GM12878 (cell line): Measurements from ENCODE around the gene GDA. TPM values are rescaled to one million over a fixed set of nuclear protein-coding genes. Genes with fewer than 3 reads are reported as not detected.

Source experiments
- ATF7 ChIP-seq: fragments of 450-650 bp; IDR thresholded peaks from 2 replicates; pipeline ENCODE4 v1.6.1; 2016; ENCODE audit warnings: low read depth, mild to moderate bottlenecking
- CBFB ChIP-seq: IDR thresholded peaks from 2 replicates; pipeline ENCODE4 v1.6.1; 2016; ENCODE audit warnings: antibody characterized with exemption, low read depth
- ETV6 ChIP-seq, 2 experiments: fragments of 450-650 bp in 1 of 2; IDR thresholded peaks in 1 of 2; conservative IDR thresholded peaks in 1 of 2; 2 replicates each; pipeline ENCODE4 v1.6.1; 2014; ENCODE audit warnings: antibody characterized with exemption in 1 of 2, borderline replicate concordance in 1 of 2, low read depth in 1 of 2, mild to moderate bottlenecking in 1 of 2, moderate library complexity in 1 of 2
- GATAD2B ChIP-seq: fragments of 450-650 bp; conservative IDR thresholded peaks from 2 replicates; pipeline ENCODE4 v1.6.1; 2017; ENCODE audit warnings: low read depth, mild to moderate bottlenecking, moderate library complexity
- IKZF2 ChIP-seq, 2 experiments: fragments of 450-650 bp; IDR thresholded peaks; 2 replicates each; pipeline ENCODE4 v1.6.1; 2017; ENCODE audit warnings: mild to moderate bottlenecking in 2 of 2, moderate library complexity in 2 of 2
- JUND ChIP-seq: IDR thresholded peaks from 2 replicates; pipeline ENCODE4 v1.6.1; 2012; ENCODE audit warnings: low read depth, mild to moderate bottlenecking, low read length, improper control_type of control experiment, moderate library complexity
- KLF5 ChIP-seq: fragments of 450-650 bp; IDR thresholded peaks from 2 replicates; pipeline ENCODE4 v1.6.1; 2014; ENCODE audit warnings: mild to moderate bottlenecking; ENCODE audit not compliant: partially characterized antibody
- MYC ChIP-seq: IDR thresholded peaks from 2 replicates; pipeline ENCODE4 v1.6.1; 2011; ENCODE audit warnings: mild to moderate bottlenecking, low read length, moderate library complexity, inconsistent platforms; ENCODE audit not compliant: insufficient read depth, insufficient replicate concordance, insufficient read length, severe bottlenecking
- NFIC ChIP-seq: IDR thresholded peaks from 2 replicates; pipeline ENCODE4 v1.6.1; 2012; ENCODE audit warnings: low read depth, mild to moderate bottlenecking, inconsistent platforms, low read length, moderate library complexity
- NR2C1 ChIP-seq: fragments of 450-650 bp; IDR thresholded peaks from 2 replicates; pipeline ENCODE4 v1.6.1; 2017; ENCODE audit warnings: antibody characterized with exemption, mild to moderate bottlenecking, moderate library complexity
- RAD21 ChIP-seq: IDR thresholded peaks from 2 replicates; pipeline ENCODE4 v1.6.1; 2011; ENCODE audit warnings: mild to moderate bottlenecking, low read depth, low read length, moderate library complexity; ENCODE audit not compliant: insufficient read depth
- SREBF1 ChIP-seq: IDR thresholded peaks from 2 replicates; pipeline ENCODE4 v1.6.1; 2012; ENCODE audit warnings: mild to moderate bottlenecking, low read length
- TCF3 ChIP-seq: IDR thresholded peaks from 2 replicates; pipeline ENCODE4 v1.6.1; 2012; ENCODE audit warnings: low read depth, mild to moderate bottlenecking, low read length, borderline replicate concordance; ENCODE audit not compliant: insufficient read depth
- ZNF24 ChIP-seq: fragments of 450-650 bp; IDR thresholded peaks from 2 replicates; pipeline ENCODE4 v1.6.1; 2017; ENCODE audit warnings: antibody characterized with exemption, mild to moderate bottlenecking
- polyA plus RNA-seq, 11 experiments: library from polyadenylated mRNA; depleted of rRNA in 4 of 11; unstranded in 6 of 11; stranded (reverse) in 5 of 11; fragments of >200 nt; fragmentation: Nextera tagmentation in 4 of 11; fragmentation: Illumina TruSeq in 1 of 11; extraction: Ambion mirVana in 4 of 11; extraction: Trizol in 1 of 11; gene quantifications; 1 replicate in 1 of 11; 2 replicates in 10 of 11; pipeline versions ENCODE4 v1.2.1 to v1.2.3, GENCODE V29; 2011 to 2016; ENCODE audit warnings: inconsistent platforms in 2 of 11, missing spikeins in 2 of 11, low read depth in 1 of 11
- total RNA-seq, 4 experiments: library from RNA; depleted of rRNA in 3 of 4; stranded (reverse); fragments of >200 nt in 3 of 4; fragmentation: Illumina TruSeq in 1 of 4; extraction: Trizol in 1 of 4; gene quantifications; 2 replicates each; pipeline versions ENCODE4 v1.2.1 to v1.2.3, GENCODE V29; 2013 to 2021
- TF ChIP-seq, protein P1 (sequence below): IDR thresholded peaks from 2 replicates; pipeline ENCODE4 v1.6.1; 2012; ENCODE audit warnings: improper control_type of control experiment, low read depth, low read length; ENCODE audit not compliant: insufficient replicate concordance
- TF ChIP-seq, protein P2 (sequence below), 3 experiments: IDR thresholded peaks in 2 of 3; conservative IDR thresholded peaks in 1 of 3; 2 replicates each; pipeline ENCODE4 v1.5.1; 2011; ENCODE audit warnings: low read depth in 3 of 3, low read length in 3 of 3, mild to moderate bottlenecking in 3 of 3, control low read depth in 2 of 3, moderate library complexity in 2 of 3, inconsistent platforms in 1 of 3, mixed read lengths in 1 of 3; ENCODE audit not compliant: control insufficient read depth in 2 of 3, insufficient read depth in 1 of 3; ENCODE audit errors: extremely low read depth in 1 of 3
- TF ChIP-seq, protein P3 (sequence below): fragments of 450-650 bp; formaldehyde crosslinking; IDR thresholded peaks from 2 replicates; pipeline ENCODE4 v1.4.0; 2022; ENCODE audit warnings: mild to moderate bottlenecking, moderate library complexity
- TF ChIP-seq, protein P4 (sequence below): fragments of 450-650 bp; IDR thresholded peaks from 2 replicates; pipeline ENCODE4 v1.6.1; 2017; ENCODE audit warnings: mild to moderate bottlenecking, low read depth, inconsistent platforms; ENCODE audit not compliant: poor library complexity, severe bottlenecking

GDA gene
- total and polyA plus RNA-seq, 10 of the 15 experiments (the other 5 are each of a cell fraction or from before 2014, with no cell fraction given): 0.19 to 17.9 (median 0.48) TPM; not detected in 2

DNA sequence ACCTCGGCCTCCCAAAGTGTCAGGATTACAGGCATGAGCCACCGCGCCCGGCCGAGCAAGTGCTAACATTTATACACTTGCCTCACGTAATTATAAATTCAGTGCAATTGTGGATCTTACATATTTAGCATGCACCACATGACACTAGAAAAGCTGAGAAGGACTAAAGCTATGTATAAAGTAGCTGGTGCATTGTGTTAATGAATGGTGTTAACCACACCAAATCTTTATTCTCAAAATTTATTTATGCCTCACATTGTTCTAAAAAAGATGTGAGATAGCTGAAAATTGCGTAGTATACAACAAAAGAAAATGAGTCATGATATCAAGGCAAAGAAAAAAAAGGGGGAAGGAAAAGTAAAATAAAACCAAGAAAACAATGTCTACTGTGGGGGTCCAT, 54.8 kb downstream of the GDA start (continued):
- TF ChIP-seq, protein P1, sequence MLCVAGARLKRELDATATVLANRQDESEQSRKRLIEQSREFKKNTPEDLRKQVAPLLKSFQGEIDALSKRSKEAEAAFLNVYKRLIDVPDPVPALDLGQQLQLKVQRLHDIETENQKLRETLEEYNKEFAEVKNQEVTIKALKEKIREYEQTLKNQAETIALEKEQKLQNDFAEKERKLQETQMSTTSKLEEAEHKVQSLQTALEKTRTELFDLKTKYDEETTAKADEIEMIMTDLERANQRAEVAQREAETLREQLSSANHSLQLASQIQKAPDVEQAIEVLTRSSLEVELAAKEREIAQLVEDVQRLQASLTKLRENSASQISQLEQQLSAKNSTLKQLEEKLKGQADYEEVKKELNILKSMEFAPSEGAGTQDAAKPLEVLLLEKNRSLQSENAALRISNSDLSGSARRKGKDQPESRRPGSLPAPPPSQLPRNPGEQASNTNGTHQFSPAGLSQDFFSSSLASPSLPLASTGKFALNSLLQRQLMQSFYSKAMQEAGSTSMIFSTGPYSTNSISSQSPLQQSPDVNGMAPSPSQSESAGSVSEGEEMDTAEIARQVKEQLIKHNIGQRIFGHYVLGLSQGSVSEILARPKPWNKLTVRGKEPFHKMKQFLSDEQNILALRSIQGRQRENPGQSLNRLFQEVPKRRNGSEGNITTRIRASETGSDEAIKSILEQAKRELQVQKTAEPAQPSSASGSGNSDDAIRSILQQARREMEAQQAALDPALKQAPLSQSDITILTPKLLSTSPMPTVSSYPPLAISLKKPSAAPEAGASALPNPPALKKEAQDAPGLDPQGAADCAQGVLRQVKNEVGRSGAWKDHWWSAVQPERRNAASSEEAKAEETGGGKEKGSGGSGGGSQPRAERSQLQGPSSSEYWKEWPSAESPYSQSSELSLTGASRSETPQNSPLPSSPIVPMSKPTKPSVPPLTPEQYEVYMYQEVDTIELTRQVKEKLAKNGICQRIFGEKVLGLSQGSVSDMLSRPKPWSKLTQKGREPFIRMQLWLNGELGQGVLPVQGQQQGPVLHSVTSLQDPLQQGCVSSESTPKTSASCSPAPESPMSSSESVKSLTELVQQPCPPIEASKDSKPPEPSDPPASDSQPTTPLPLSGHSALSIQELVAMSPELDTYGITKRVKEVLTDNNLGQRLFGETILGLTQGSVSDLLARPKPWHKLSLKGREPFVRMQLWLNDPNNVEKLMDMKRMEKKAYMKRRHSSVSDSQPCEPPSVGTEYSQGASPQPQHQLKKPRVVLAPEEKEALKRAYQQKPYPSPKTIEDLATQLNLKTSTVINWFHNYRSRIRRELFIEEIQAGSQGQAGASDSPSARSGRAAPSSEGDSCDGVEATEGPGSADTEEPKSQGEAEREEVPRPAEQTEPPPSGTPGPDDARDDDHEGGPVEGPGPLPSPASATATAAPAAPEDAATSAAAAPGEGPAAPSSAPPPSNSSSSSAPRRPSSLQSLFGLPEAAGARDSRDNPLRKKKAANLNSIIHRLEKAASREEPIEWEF: no peak
- TF ChIP-seq ATF7 (peak; percentile 69), NFIC (no peak), JUND (no peak), MYC (no peak), GATAD2B (no peak), NR2C1 (no peak), CBFB (no peak), ZNF24 (no peak), IKZF2 (IDR thresholded peaks at IDR 0.05) (peak in 1 of 2 experiments; percentile 10; a peak in 1 of 4 replicates), KLF5 (no peak), ETV6 (conservative IDR thresholded peaks at IDR 0.05 in 1 of 2, IDR thresholded peaks at IDR 0.05 in 1 of 2; ENCODE audit: borderline replicate concordance in 1 of 2, low read depth in 1 of 2) (no peak), SREBF1 (no peak), TCF3 (no peak), RAD21 (no peak)
- TF ChIP-seq, protein P2, sequence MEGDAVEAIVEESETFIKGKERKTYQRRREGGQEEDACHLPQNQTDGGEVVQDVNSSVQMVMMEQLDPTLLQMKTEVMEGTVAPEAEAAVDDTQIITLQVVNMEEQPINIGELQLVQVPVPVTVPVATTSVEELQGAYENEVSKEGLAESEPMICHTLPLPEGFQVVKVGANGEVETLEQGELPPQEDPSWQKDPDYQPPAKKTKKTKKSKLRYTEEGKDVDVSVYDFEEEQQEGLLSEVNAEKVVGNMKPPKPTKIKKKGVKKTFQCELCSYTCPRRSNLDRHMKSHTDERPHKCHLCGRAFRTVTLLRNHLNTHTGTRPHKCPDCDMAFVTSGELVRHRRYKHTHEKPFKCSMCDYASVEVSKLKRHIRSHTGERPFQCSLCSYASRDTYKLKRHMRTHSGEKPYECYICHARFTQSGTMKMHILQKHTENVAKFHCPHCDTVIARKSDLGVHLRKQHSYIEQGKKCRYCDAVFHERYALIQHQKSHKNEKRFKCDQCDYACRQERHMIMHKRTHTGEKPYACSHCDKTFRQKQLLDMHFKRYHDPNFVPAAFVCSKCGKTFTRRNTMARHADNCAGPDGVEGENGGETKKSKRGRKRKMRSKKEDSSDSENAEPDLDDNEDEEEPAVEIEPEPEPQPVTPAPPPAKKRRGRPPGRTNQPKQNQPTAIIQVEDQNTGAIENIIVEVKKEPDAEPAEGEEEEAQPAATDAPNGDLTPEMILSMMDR (IDR thresholded peaks at IDR 0.05 in 2 of 3, conservative IDR thresholded peaks at IDR 0.05 in 1 of 3; ENCODE audit: control insufficient read depth in 2 of 3, extremely low read depth in 1 of 3, insufficient read depth in 1 of 3, low read depth in 3 of 3, low read length in 3 of 3): no peak
- TF ChIP-seq, protein P3, sequence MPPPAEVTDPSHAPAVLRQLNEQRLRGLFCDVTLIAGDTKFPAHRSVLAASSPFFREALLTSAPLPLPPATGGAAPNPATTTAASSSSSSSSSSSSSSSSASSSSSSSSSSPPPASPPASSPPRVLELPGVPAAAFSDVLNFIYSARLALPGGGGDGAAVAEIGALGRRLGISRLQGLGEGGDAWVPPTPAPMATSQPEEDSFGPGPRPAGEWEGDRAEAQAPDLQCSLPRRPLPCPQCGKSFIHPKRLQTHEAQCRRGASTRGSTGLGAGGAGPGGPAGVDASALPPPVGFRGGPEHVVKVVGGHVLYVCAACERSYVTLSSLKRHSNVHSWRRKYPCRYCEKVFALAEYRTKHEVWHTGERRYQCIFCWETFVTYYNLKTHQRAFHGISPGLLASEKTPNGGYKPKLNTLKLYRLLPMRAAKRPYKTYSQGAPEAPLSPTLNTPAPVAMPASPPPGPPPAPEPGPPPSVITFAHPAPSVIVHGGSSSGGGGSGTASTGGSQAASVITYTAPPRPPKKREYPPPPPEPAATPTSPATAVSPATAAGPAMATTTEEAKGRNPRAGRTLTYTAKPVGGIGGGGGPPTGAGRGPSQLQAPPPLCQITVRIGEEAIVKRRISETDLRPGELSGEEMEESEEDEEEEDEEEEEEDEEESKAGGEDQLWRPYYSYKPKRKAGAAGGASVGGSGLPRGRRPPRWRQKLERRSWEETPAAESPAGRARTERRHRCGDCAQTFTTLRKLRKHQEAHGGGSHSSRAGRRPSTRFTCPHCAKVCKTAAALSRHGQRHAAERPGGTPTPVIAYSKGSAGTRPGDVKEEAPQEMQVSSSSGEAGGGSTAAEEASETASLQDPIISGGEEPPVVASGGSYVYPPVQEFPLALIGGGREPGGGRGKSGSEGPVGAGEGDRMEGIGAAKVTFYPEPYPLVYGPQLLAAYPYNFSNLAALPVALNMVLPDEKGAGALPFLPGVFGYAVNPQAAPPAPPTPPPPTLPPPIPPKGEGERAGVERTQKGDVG: no peak
- TF ChIP-seq, protein P4, sequence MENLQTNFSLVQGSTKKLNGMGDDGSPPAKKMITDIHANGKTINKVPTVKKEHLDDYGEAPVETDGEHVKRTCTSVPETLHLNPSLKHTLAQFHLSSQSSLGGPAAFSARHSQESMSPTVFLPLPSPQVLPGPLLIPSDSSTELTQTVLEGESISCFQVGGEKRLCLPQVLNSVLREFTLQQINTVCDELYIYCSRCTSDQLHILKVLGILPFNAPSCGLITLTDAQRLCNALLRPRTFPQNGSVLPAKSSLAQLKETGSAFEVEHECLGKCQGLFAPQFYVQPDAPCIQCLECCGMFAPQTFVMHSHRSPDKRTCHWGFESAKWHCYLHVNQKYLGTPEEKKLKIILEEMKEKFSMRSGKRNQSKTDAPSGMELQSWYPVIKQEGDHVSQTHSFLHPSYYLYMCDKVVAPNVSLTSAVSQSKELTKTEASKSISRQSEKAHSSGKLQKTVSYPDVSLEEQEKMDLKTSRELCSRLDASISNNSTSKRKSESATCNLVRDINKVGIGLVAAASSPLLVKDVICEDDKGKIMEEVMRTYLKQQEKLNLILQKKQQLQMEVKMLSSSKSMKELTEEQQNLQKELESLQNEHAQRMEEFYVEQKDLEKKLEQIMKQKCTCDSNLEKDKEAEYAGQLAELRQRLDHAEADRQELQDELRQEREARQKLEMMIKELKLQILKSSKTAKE: no peak
